Hepatocyte (in vitro differentiated cells): ENCODE data around the gene PES1.

ENCODE experiments used
- EZH2 ChIP-seq: fragments of 200-600 bp; sonication (generic); IDR thresholded peaks from 2 replicates; pipeline ENCODE4 v1.6.1; 2016; ENCODE audit warnings: antibody characterized with exemption, mild to moderate bottlenecking, borderline replicate concordance
- TF ChIP-seq, protein P1 (sequence below): fragments of 200-600 bp; sonication (generic); IDR thresholded peaks from 2 replicates; pipeline ENCODE4 v1.5.1; 2016; ENCODE audit warnings: antibody characterized with exemption, mild to moderate bottlenecking; ENCODE audit not compliant: poor library complexity

DNA sequence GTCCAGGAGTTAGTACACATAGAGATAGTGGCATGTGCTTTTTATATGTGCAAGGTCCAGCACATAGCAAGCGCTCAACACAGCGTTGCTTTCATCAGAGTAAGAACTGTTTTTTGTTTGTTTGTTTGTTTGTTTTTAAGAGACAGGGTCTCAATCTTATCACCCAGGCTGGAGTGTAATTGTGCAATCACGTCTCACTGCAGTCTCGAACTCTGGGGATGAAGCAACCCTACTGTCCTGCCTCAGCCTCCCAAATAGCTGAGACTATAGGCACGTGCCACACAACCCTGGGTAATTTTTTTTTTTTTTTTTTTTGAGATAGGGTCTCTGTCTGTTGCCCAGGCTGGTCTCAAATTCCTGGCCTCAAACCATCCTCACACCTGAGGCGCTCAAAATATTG, 26.1 kb upstream of the PES1 start:
- TF ChIP-seq, protein P1, sequence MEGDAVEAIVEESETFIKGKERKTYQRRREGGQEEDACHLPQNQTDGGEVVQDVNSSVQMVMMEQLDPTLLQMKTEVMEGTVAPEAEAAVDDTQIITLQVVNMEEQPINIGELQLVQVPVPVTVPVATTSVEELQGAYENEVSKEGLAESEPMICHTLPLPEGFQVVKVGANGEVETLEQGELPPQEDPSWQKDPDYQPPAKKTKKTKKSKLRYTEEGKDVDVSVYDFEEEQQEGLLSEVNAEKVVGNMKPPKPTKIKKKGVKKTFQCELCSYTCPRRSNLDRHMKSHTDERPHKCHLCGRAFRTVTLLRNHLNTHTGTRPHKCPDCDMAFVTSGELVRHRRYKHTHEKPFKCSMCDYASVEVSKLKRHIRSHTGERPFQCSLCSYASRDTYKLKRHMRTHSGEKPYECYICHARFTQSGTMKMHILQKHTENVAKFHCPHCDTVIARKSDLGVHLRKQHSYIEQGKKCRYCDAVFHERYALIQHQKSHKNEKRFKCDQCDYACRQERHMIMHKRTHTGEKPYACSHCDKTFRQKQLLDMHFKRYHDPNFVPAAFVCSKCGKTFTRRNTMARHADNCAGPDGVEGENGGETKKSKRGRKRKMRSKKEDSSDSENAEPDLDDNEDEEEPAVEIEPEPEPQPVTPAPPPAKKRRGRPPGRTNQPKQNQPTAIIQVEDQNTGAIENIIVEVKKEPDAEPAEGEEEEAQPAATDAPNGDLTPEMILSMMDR, result no peak
- no peak for TF ChIP-seq EZH2
